OCI-LY1 (cell line): ENCODE results near the gene CTNNA3.

Experiments used
- H2AFZ ChIP-seq: fragments of 200-600 bp; sonication (generic), shearing (Covaris generic); 2 replicates; pipeline ENCODE4 v1.6.0; 2014; ENCODE audit warnings: antibody characterized with exemption, mild to moderate bottlenecking, low read length
- H3F3A ChIP-seq: fragments of 200-600 bp; sonication (generic), shearing (Covaris generic); 2 replicates; pipeline ENCODE4 v1.6.0; 2014; ENCODE audit warnings: mild to moderate bottlenecking, antibody characterized with exemption, low read length, moderate library complexity; ENCODE audit not compliant: insufficient read depth
- H3K27ac ChIP-seq: fragments of 200-600 bp; sonication (generic); 2 replicates; pipeline ENCODE4 v1.5.1; 2014; ENCODE audit warnings: low read length, mixed run types, mild to moderate bottlenecking, low read depth; ENCODE audit not compliant: poor library complexity, severe bottlenecking
- H3K27me3 ChIP-seq: fragments of 200-600 bp; sonication (generic); 2 replicates; pipeline ENCODE4 v1.6.0; 2014; ENCODE audit warnings: antibody characterized with exemption, mild to moderate bottlenecking, low read length, moderate library complexity; ENCODE audit not compliant: insufficient read depth
- H3K36me3 ChIP-seq: fragments of 200-600 bp; sonication (generic); 2 replicates; pipeline ENCODE4 v1.6.1; 2014; ENCODE audit warnings: mild to moderate bottlenecking, antibody characterized with exemption, low read length, moderate library complexity, mixed read lengths; ENCODE audit not compliant: insufficient read depth
- H3K4me1 ChIP-seq: fragments of 200-600 bp; sonication (generic); 2 replicates; pipeline ENCODE4 v1.5.1; 2014; ENCODE audit warnings: mild to moderate bottlenecking, low read length, moderate library complexity; ENCODE audit not compliant: insufficient read depth, severe bottlenecking
- H3K4me2 ChIP-seq: fragments of 200-600 bp; sonication (generic), shearing (Covaris generic); 2 replicates; pipeline ENCODE4 v1.6.1; 2014; ENCODE audit warnings: low read length
- H3K4me3 ChIP-seq: fragments of 200-600 bp; sonication (generic); 2 replicates; pipeline ENCODE4 v1.5.1; 2014; ENCODE audit warnings: low read length, low read depth, mild to moderate bottlenecking, mixed read lengths; ENCODE audit not compliant: poor library complexity, severe bottlenecking
- H3K79me2 ChIP-seq: fragments of 200-600 bp; shearing (Covaris generic); 2 replicates; pipeline ENCODE4 v1.6.1; 2016; ENCODE audit warnings: mixed run types, low read length, mixed read lengths; ENCODE audit not compliant: insufficient read depth
- H3K9ac ChIP-seq: fragments of 200-600 bp; sonication (generic), shearing (Covaris generic); 2 replicates; pipeline ENCODE4 v1.6.1; 2014; ENCODE audit warnings: mild to moderate bottlenecking, low read length, mixed read lengths
- H3K9me2 ChIP-seq: fragments of 200-600 bp; sonication (generic), shearing (Covaris generic); 2 replicates; pipeline ENCODE4 v1.6.1; 2014; ENCODE audit warnings: low read depth, mild to moderate bottlenecking, low read length, mixed read lengths
- H3K9me3 ChIP-seq: fragments of 200-600 bp; shearing (Covaris generic); 2 replicates; pipeline ENCODE4 v1.6.1; 2014; ENCODE audit warnings: low read length, mixed read lengths
- H4K20me1 ChIP-seq: fragments of 200-600 bp; sonication (generic), shearing (Covaris generic); 2 replicates; pipeline ENCODE4 v1.6.0; 2016; ENCODE audit warnings: mild to moderate bottlenecking, low read length; ENCODE audit not compliant: insufficient read depth
- EZH2 ChIP-seq: fragments of 200-600 bp; sonication (generic), shearing (Covaris generic); IDR thresholded peaks from 2 replicates; pipeline ENCODE4 v1.8.0; 2017; ENCODE audit warnings: borderline replicate concordance, mixed run types, mild to moderate bottlenecking, antibody characterized with exemption, low read length, moderate library complexity, mixed read lengths
- TF ChIP-seq, protein P1 (sequence below): fragments of 200-600 bp; sonication (generic), shearing (Covaris generic); IDR thresholded peaks from 2 replicates; pipeline ENCODE4 v1.5.1; 2017; ENCODE audit warnings: mild to moderate bottlenecking, antibody characterized with exemption, low read length, moderate library complexity, mixed read lengths

The CTNNA3 gene

GRCh38 chr10:66999762-67000545, 696.0 kb downstream of the CTNNA3 start:
- no peak overlapping the region for H3K4me3 ChIP-seq
- H3K9me2 ChIP-seq, result no peaks in the 10 kb centered on the region
- no peaks in the 10 kb centered on the region for H3K79me2 ChIP-seq
- TF ChIP-seq, protein P1, sequence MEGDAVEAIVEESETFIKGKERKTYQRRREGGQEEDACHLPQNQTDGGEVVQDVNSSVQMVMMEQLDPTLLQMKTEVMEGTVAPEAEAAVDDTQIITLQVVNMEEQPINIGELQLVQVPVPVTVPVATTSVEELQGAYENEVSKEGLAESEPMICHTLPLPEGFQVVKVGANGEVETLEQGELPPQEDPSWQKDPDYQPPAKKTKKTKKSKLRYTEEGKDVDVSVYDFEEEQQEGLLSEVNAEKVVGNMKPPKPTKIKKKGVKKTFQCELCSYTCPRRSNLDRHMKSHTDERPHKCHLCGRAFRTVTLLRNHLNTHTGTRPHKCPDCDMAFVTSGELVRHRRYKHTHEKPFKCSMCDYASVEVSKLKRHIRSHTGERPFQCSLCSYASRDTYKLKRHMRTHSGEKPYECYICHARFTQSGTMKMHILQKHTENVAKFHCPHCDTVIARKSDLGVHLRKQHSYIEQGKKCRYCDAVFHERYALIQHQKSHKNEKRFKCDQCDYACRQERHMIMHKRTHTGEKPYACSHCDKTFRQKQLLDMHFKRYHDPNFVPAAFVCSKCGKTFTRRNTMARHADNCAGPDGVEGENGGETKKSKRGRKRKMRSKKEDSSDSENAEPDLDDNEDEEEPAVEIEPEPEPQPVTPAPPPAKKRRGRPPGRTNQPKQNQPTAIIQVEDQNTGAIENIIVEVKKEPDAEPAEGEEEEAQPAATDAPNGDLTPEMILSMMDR, result no peak
- no peak for TF ChIP-seq EZH2
- no peaks in the 10 kb centered on the region for H4K20me1 ChIP-seq
- H3K4me2 ChIP-seq, result no peak overlapping the region
- H3K9ac ChIP-seq, result no peak overlapping the region
- no peaks in the 10 kb centered on the region for H3K9me3 ChIP-seq
- no peak overlapping the region for H2AFZ ChIP-seq
- no peak overlapping the region for H3K27ac ChIP-seq
- H3F3A ChIP-seq, result no peaks in the 10 kb centered on the region
- H3K4me1 ChIP-seq, result no peaks in the 10 kb centered on the region
- no peaks in the 10 kb centered on the region for H3K36me3 ChIP-seq
- H3K27me3 ChIP-seq, result no peaks in the 10 kb centered on the region

- Histone ChIP-seq H3K79me2 (no peaks in the 10 kb centered on the region), H3F3A (no peaks in the 10 kb centered on the region), H3K9ac (no peak overlapping the region), H3K4me1 (no peaks in the 10 kb centered on the region), H3K4me2 (no peak overlapping the region), H3K36me3 (no peaks in the 10 kb centered on the region), H3K27me3 (no peaks in the 10 kb centered on the region), H2AFZ (no peak overlapping the region), H3K9me3 (no peaks in the 10 kb centered on the region), H3K9me2 (no peaks in the 10 kb centered on the region), H3K4me3 (no peak overlapping the region), H3K27ac (no peak overlapping the region), H4K20me1 (no peaks in the 10 kb centered on the region)
- TF ChIP-seq, protein P1, result no peak
- no peak for TF ChIP-seq EZH2
Measured at GRCh38 chr10:66996996-66997395, 699.0 kb downstream of the CTNNA3 start.

GRCh38 chr10:66990143-66990830, 705.7 kb downstream of the CTNNA3 start:
- TF ChIP-seq, protein P1, result no peak
- no peak overlapping the region for H3K4me2 ChIP-seq
- no peak overlapping the region for H3K9ac ChIP-seq
- H3K9me3 ChIP-seq, result no peaks in the 10 kb centered on the region
- H4K20me1 ChIP-seq, result no peaks in the 10 kb centered on the region
- no peaks in the 10 kb centered on the region for H3K79me2 ChIP-seq
- H3K9me2 ChIP-seq, result no peaks in the 10 kb centered on the region
- H3K27me3 ChIP-seq, result no peaks in the 10 kb centered on the region
- H3F3A ChIP-seq, result no peaks in the 10 kb centered on the region
- H3K36me3 ChIP-seq, result no peaks in the 10 kb centered on the region
- H3K4me3 ChIP-seq, result no peak overlapping the region
- H2AFZ ChIP-seq, result no peak overlapping the region
- H3K4me1 ChIP-seq, result no peaks in the 10 kb centered on the region
- no peak overlapping the region for H3K27ac ChIP-seq
